NB4 (cell line): ENCODE measurements around the gene IL20RB.

Source experiments
- CTCF ChIP-seq: IDR thresholded peaks from one replicate; pipeline ENCODE4 v1.5.1; 2012; ENCODE audit warnings: low read depth, low read length
- MAX ChIP-seq: IDR thresholded peaks from 2 replicates; pipeline ENCODE4 v1.6.1; 2011; ENCODE audit warnings: low read depth, low read length
- POLR2A ChIP-seq: IDR thresholded peaks from 2 replicates; pipeline ENCODE4 v1.6.1; 2011; ENCODE audit warnings: mild to moderate bottlenecking; ENCODE audit not compliant: insufficient read length; ENCODE audit errors: extremely low read depth

GRCh38 chr3:136995652-136996051 is 37.9 kb downstream of the IL20RB start:
- no peak for TF ChIP-seq CTCF
- TF ChIP-seq POLR2A: no peak
- TF ChIP-seq MAX: no peak
